ENCODE data around the gene ST6GAL1.
A peak's percentile ranks its signal among the peaks of the same experiment; 100 is the strongest.

Gene ST6GAL1

GRCh38 chr3:186925826-186926225 lies 4.5 kb upstream of the ST6GAL1 start:
- TF ChIP-seq TEAD4 (IDR thresholded peaks at IDR 0.05) (no peak), ZBTB7A (IDR thresholded peaks at IDR 0.05; ENCODE audit: low read depth) (no peak), EGR1 (IDR thresholded peaks at IDR 0.05) (no peak), CREB1 (IDR thresholded peaks at IDR 0.05; ENCODE audit: low read depth) (no peak), REST (IDR thresholded peaks at IDR 0.05; ENCODE audit: low read depth) (no peak), EP300 (IDR thresholded peaks at IDR 0.05; ENCODE audit: borderline replicate concordance) (no peak), TAF1 (IDR thresholded peaks at IDR 0.05; ENCODE audit: low read depth) (no peak), TCF12 (IDR thresholded peaks at IDR 0.05; ENCODE audit: low read depth) (no peak)

GRCh38 chr3:186929186-186929585 lies 1.1 kb upstream of the ST6GAL1 start:
- TF ChIP-seq RAD21 (IDR thresholded peaks at IDR 0.05; ENCODE audit: low read depth), result no peak
- TF ChIP-seq USF1 (IDR thresholded peaks at IDR 0.05), result no peak
- no peak for TF ChIP-seq EGR1 (IDR thresholded peaks at IDR 0.05)
- TF ChIP-seq FOXM1 (IDR thresholded peaks at IDR 0.05; ENCODE audit: borderline replicate concordance, low read depth), result no peak
- TF ChIP-seq REST (IDR thresholded peaks at IDR 0.05; ENCODE audit: low read depth), result no peak
- no peak for TF ChIP-seq YY1 (IDR thresholded peaks at IDR 0.05; ENCODE audit: low read depth)
- TF ChIP-seq CEBPB (IDR thresholded peaks at IDR 0.05), result no peak
- TF ChIP-seq TEAD4 (IDR thresholded peaks at IDR 0.05), result no peak
- TF ChIP-seq TCF12 (IDR thresholded peaks at IDR 0.05; ENCODE audit: low read depth), result no peak
- no peak for TF ChIP-seq ZBTB7A (IDR thresholded peaks at IDR 0.05; ENCODE audit: low read depth)
- no peak for TF ChIP-seq EP300 (IDR thresholded peaks at IDR 0.05; ENCODE audit: borderline replicate concordance)
- TF ChIP-seq MAX (IDR thresholded peaks at IDR 0.05), result no peak

GRCh38 chr3:186929685-186930084 lies 641 bp upstream of the ST6GAL1 start:
- TF ChIP-seq NFIC (IDR thresholded peaks at IDR 0.05) (no peak), TCF12 (IDR thresholded peaks at IDR 0.05; ENCODE audit: low read depth) (no peak), MAX (IDR thresholded peaks at IDR 0.05) (no peak), EGR1 (IDR thresholded peaks at IDR 0.05) (no peak), FOXM1 (IDR thresholded peaks at IDR 0.05; ENCODE audit: borderline replicate concordance, low read depth) (no peak), REST (IDR thresholded peaks at IDR 0.05; ENCODE audit: low read depth) (no peak), TEAD4 (IDR thresholded peaks at IDR 0.05) (no peak), YY1 (IDR thresholded peaks at IDR 0.05; ENCODE audit: low read depth) (no peak), TAF1 (IDR thresholded peaks at IDR 0.05; ENCODE audit: low read depth) (no peak), CREB1 (IDR thresholded peaks at IDR 0.05; ENCODE audit: low read depth) (no peak), USF1 (IDR thresholded peaks at IDR 0.05) (no peak), ZBTB7A (IDR thresholded peaks at IDR 0.05; ENCODE audit: low read depth) (no peak), EP300 (IDR thresholded peaks at IDR 0.05; ENCODE audit: borderline replicate concordance) (no peak), RAD21 (IDR thresholded peaks at IDR 0.05; ENCODE audit: low read depth) (no peak)

- TF ChIP-seq YY1 (IDR thresholded peaks at IDR 0.05; ENCODE audit: low read depth) (no peak), ZBTB7A (IDR thresholded peaks at IDR 0.05; ENCODE audit: low read depth) (peak; percentile 36; the same call in 1 of the 2 replicates), RAD21 (IDR thresholded peaks at IDR 0.05; ENCODE audit: low read depth) (0 out of 2 replicates have a peak, but pooled peaks have one; percentile 7), CREB1 (IDR thresholded peaks at IDR 0.05; ENCODE audit: low read depth) (no peak), MAX (IDR thresholded peaks at IDR 0.05) (peak; percentile 88)
Measured at GRCh38 chr3:186930641-186931531, 560 bp downstream of the ST6GAL1 start.

All from Ishikawa (cell line).